Mammary epithelial cell (primary cell): ENCODE data around the gene ERV3-1.
"Not testable (repeated sequence)": the region's sequence is repeated elsewhere in the genome, so short reads cannot be mapped to it uniquely, and the experiment has no call there.

Experiments
- EZH2 ChIP-seq: IDR thresholded peaks from 2 replicates; pipeline ENCODE4 v1.6.1; 2012; ENCODE audit warnings: low read length, inconsistent platforms, borderline replicate concordance
- TF ChIP-seq, protein P1 (sequence below), 2 donors: IDR thresholded peaks in 1 of 2; conservative IDR thresholded peaks in 1 of 2; 2 replicates each; pipeline ENCODE4 v1.5.1; 2011 to 2012; ENCODE audit warnings: inconsistent platforms in 2 of 2, low read length in 2 of 2, mild to moderate bottlenecking in 2 of 2, control low read depth in 1 of 2, low read depth in 1 of 2; ENCODE audit not compliant: insufficient read depth in 1 of 2; ENCODE audit errors: extremely low read depth in 1 of 2

DNA sequence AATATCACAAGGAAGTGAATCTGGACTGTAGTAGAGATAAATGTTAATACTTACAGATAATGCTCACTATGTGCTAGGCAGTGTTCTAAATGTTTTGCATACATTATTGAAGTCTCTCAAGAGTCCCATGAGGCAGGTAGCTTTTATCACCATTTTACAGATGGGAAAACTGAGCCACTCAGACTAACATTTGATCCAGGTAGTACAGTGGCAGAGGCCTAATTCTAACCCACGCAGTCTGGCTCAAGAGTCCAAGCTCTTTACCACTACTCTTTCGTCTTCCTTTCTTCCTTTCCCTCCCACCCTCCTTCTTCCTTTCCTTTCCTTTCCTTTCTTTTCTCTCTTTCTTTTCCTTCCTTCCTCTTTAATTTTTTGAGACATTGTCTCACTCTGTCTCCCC, 39.1 kb upstream of the ERV3-1 start:
- TF ChIP-seq, protein P1, sequence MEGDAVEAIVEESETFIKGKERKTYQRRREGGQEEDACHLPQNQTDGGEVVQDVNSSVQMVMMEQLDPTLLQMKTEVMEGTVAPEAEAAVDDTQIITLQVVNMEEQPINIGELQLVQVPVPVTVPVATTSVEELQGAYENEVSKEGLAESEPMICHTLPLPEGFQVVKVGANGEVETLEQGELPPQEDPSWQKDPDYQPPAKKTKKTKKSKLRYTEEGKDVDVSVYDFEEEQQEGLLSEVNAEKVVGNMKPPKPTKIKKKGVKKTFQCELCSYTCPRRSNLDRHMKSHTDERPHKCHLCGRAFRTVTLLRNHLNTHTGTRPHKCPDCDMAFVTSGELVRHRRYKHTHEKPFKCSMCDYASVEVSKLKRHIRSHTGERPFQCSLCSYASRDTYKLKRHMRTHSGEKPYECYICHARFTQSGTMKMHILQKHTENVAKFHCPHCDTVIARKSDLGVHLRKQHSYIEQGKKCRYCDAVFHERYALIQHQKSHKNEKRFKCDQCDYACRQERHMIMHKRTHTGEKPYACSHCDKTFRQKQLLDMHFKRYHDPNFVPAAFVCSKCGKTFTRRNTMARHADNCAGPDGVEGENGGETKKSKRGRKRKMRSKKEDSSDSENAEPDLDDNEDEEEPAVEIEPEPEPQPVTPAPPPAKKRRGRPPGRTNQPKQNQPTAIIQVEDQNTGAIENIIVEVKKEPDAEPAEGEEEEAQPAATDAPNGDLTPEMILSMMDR (conservative IDR thresholded peaks at IDR 0.05 in 1 of 2, IDR thresholded peaks at IDR 0.05 in 1 of 2; ENCODE audit: extremely low read depth in 1 of 2, insufficient read depth in 1 of 2, low read depth in 1 of 2, low read length in 2 of 2), result not testable (repeated sequence)
- not testable (repeated sequence) for TF ChIP-seq EZH2
